ENCODE data around the gene PTPN4.

DNA sequence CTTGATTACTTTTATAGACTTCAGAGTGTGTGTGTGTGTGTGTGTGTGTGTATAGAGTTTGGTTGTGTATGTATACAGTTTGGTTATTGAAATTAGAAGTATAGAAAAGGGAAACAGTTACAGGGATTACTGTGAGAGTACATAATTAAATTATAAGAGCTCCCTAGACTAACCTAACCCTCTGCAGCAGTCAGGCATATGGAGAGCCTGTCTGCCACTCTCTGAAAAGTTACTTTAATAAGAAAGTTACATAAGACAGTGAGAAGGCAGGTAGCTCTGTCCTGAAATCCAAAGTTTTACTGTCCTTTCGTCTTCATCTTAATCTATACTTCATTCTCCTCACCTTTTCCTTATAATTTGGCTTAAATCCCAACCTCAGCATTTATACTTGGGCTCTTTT, 181.7 kb downstream of the PTPN4 start:
- TF ChIP-seq, protein P1, sequence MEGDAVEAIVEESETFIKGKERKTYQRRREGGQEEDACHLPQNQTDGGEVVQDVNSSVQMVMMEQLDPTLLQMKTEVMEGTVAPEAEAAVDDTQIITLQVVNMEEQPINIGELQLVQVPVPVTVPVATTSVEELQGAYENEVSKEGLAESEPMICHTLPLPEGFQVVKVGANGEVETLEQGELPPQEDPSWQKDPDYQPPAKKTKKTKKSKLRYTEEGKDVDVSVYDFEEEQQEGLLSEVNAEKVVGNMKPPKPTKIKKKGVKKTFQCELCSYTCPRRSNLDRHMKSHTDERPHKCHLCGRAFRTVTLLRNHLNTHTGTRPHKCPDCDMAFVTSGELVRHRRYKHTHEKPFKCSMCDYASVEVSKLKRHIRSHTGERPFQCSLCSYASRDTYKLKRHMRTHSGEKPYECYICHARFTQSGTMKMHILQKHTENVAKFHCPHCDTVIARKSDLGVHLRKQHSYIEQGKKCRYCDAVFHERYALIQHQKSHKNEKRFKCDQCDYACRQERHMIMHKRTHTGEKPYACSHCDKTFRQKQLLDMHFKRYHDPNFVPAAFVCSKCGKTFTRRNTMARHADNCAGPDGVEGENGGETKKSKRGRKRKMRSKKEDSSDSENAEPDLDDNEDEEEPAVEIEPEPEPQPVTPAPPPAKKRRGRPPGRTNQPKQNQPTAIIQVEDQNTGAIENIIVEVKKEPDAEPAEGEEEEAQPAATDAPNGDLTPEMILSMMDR (IDR thresholded peaks at IDR 0.05), result no peak
- TF ChIP-seq POLR2A (IDR thresholded peaks at IDR 0.05) (no peak), EP300 (IDR thresholded peaks at IDR 0.05) (no peak)

Measured in ovary (tissue), 3 donors.